LNCaP clone FGC (cell line): ENCODE measurements around the gene GJC2.

Experiments
- DNase-seq: peaks from one replicate; pipeline ENCODE4 v3.0.0-alpha.2; 2011; ENCODE audit warnings: low read depth
- H3K4me3 ChIP-seq: 2 replicates; pipeline ENCODE4 v1.5.1; 2011; ENCODE audit warnings: mild to moderate bottlenecking, low read depth, low read length, control low read depth
- TF ChIP-seq, protein P1 (sequence below): IDR thresholded peaks from 2 replicates; pipeline ENCODE4 v1.5.1; 2012; ENCODE audit warnings: mild to moderate bottlenecking; ENCODE audit not compliant: control insufficient read depth, insufficient read depth; ENCODE audit errors: extremely low read depth

Gene GJC2

DNA sequence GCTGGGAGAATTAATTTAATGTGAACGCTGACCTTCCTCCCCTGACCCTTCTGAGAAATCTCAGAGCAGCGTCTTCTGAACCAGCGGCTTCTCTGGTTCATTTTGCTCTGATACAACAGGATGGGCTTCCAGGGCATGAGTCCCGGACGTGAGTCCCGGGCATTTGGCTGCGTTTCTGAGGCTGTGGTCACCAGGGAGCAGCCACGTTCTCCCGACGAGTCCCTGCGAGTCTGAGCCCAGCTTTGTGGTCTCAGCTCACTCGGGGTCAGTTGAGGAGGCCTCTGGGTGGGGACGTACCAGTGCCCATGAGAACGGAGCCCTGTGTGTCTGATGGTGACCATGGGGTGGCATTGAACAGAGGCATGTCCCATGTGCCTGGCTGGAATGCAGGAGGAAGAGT is 40.5 kb downstream of the GJC2 start:
- DNase-seq = no peak
- no peak overlapping the region for H3K4me3 ChIP-seq
- TF ChIP-seq, protein P1, sequence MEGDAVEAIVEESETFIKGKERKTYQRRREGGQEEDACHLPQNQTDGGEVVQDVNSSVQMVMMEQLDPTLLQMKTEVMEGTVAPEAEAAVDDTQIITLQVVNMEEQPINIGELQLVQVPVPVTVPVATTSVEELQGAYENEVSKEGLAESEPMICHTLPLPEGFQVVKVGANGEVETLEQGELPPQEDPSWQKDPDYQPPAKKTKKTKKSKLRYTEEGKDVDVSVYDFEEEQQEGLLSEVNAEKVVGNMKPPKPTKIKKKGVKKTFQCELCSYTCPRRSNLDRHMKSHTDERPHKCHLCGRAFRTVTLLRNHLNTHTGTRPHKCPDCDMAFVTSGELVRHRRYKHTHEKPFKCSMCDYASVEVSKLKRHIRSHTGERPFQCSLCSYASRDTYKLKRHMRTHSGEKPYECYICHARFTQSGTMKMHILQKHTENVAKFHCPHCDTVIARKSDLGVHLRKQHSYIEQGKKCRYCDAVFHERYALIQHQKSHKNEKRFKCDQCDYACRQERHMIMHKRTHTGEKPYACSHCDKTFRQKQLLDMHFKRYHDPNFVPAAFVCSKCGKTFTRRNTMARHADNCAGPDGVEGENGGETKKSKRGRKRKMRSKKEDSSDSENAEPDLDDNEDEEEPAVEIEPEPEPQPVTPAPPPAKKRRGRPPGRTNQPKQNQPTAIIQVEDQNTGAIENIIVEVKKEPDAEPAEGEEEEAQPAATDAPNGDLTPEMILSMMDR = no peak

DNA sequence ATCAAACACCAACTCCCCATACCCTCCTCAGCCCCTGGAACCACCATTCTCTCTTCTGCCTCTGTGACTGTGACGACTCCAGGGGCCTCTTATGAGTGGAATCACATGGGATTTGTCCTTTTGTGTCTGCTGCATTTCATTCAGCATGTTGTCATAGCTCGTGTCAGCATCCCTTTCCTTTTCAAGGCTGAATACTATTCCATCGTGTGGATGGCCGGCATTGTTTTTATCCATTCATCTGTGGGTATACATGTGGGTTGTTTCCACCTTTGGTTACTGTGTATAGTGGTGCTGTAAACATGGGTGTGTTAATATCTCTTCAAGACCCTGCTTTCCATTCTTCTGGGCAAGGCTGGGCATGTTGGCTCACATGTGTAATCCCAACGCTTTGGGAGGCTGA is 41.0 kb downstream of the GJC2 start:
- TF ChIP-seq, protein P1 = no peak
- no peak for DNase-seq

DNA sequence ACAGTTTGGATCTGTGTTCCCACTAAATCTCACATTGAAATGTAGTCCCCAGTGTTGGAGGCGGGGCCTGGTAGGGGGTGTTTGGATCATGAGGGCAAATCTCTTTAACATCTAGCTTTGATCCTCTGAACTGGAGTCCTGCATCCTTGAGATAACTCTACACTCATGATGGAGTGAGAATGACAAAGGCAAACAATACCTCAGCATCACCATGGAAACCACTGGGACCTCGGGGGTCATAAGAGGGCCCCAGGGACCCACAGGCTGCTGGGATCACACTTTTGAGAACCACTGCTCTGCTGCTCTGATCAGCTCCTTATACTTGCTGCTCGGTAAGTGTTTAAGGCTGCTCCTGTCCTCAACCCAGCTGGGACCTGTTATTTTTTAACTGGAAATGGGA is 44.7 kb downstream of the GJC2 start:
- TF ChIP-seq, protein P1 = no peak
- no peak for DNase-seq
- no peak overlapping the region for H3K4me3 ChIP-seq

More for the DNA sequence above, 41.0 kb downstream of the GJC2 start:
- H3K4me3 ChIP-seq = no peak overlapping the region

DNA sequence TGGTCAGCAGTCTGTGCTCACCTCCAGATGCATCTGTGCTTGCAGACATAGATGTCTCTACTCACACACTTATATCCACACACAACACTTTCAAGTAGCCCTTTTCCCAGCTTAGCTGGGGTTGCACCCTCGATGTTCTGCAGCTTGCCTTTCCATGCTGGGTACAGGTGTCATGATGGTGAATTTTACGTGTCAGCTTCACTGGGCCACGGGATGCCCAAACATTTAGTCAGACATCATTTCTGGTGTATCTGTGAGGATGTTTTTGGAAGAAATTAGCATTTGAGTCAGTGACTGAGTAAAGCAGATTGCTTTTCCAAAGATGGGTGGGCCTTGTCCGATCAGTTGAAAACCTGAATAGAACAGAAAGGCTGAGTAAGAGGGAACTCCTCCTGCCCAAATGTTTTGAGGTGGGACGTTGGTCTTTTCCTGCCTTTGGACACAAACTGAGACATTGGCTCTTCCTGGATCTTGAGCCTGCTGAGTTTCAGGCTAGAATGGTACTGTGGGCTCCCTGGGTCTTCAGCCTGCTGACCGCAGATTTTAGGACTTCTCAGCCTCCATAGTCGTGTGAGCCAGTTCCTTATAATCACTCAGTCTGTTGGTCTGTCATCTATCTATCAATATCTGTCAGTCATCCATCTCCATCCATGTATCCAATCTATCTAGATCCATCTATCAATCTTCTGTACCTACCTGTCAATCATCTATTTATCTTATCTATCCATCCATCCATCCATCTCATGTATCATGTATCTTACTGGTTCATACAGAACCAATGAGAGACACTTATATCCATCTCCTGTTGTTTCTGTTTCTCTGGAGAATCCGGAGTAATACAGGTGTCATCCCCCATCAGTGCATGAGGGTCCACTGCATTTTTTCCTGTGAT is 45.4 kb downstream of the GJC2 start:
- no peak for DNase-seq
- TF ChIP-seq, protein P1 = no peak
- no peak overlapping the region for H3K4me3 ChIP-seq

DNA sequence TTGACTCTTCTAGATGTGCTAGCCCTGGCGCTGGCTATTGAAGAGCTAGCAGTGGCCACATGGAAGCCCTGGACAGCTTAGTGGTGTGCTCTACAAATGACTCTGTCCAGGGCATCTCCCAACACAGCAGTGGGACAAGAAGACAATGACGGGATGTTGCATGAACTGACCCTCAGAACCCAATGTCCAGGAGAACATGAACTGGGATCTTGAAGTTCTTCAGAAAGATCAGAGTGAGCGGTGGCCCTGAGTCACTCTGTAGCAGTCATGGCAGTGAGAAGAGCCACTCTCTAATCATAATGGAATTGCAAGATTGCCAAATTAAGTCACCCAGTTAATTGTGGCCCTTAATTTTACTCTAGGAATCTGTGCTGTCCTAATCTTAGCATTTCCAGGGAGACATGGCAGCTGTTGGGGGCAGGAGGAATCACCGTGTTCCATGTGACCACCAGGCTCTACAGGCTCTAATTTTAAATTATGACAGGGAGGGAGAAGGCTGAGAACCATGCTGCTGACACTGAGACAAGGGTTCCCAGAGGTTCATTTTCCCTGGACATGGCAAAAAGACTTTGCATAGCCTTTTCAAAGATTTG is 47.9 kb downstream of the GJC2 start:
- TF ChIP-seq, protein P1 = no peak
- no peak for DNase-seq
- H3K4me3 ChIP-seq = no peak overlapping the region

DNA sequence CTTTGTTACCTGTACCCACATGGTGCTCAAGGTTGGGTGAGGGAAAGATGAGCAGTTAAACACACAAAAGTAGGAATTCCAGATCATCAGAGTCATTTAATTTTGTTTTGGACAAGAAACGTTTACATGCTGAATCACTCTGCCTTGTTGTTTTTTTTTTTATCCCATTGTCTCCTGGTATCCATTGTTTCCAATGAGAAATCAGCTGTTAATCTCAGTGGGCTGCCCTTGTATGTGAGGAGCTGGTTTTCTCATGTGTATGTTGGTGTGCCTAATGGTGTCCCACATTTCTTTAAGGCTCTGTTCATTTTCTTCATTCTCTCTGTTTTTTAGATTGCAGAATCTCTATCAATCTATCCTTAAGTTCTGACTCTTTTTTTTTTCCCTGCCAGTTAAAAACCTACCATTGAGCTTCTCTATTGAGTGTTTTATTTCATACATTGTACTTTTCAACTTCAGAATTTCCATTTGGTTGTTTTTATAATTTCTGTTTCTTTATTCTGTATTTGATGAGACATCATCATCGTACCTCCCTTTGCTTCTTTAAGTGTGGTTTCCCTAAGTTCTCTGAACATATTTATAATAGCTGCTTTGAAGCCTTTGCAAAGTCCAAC is 49.4 kb downstream of the GJC2 start:
- H3K4me3 ChIP-seq = no peak overlapping the region
- DNase-seq = no peak
- TF ChIP-seq, protein P1 = no peak
